Stimulated activated CD8-positive, alpha-beta memory T cell treated with anti-CD3 and anti-CD28 coated beads, Interleukin-2, amount 100 ng/mL, for 48 hours (primary cell): ENCODE data around the gene ANO6.

ENCODE experiments used
- DNase-seq, 2 donors: peaks; one replicate each; pipeline ENCODE4 v3.0.0-alpha.2; 2020; ENCODE audit warnings: low read depth in 2 of 2

Gene ANO6

GRCh38 chr12:45398552-45398951 lies 182.7 kb downstream of the ANO6 start:
- DNase-seq: no peak

- no peak for DNase-seq
Measured at GRCh38 chr12:45400991-45401390, 185.1 kb downstream of the ANO6 start.

- DNase-seq: no peak
Measured at GRCh38 chr12:45402288-45402687, 186.4 kb downstream of the ANO6 start.

GRCh38 chr12:45406988-45407850 lies 191.3 kb downstream of the ANO6 start:
- no peak for DNase-seq

GRCh38 chr12:45407981-45408728 lies 192.3 kb downstream of the ANO6 start:
- DNase-seq: no peak

- DNase-seq: no peak
Measured at GRCh38 chr12:45408729-45409114, 192.8 kb downstream of the ANO6 start.

GRCh38 chr12:45409966-45410365 lies 194.1 kb downstream of the ANO6 start:
- DNase-seq: no peak

- no peak for DNase-seq
Measured at GRCh38 chr12:45411626-45412025, 195.7 kb downstream of the ANO6 start.

GRCh38 chr12:45415393-45415817 lies 199.5 kb downstream of the ANO6 start:
- DNase-seq: peak in 1 of 2 donors; percentile 9

GRCh38 chr12:45416126-45416525 lies 200.2 kb downstream of the ANO6 start:
- no peak for DNase-seq

GRCh38 chr12:45418520-45418919 lies 202.6 kb downstream of the ANO6 start:
- no peak for DNase-seq

- no peak for DNase-seq
Measured at GRCh38 chr12:45419317-45419814, 203.5 kb downstream of the ANO6 start.

- no peak for DNase-seq
Measured at GRCh38 chr12:45421736-45422135, 205.8 kb downstream of the ANO6 start.

- DNase-seq: no peak
Measured at GRCh38 chr12:45423931-45424330, 208.0 kb downstream of the ANO6 start.

GRCh38 chr12:45425426-45425825 lies 209.5 kb downstream of the ANO6 start:
- DNase-seq: no peak

- no peak for DNase-seq
Measured at GRCh38 chr12:45426294-45426693, 210.4 kb downstream of the ANO6 start.

- no peak for DNase-seq
Measured at GRCh38 chr12:45427042-45427441, 211.1 kb downstream of the ANO6 start.

GRCh38 chr12:45429831-45430230 lies 213.9 kb downstream of the ANO6 start:
- DNase-seq: no peak

GRCh38 chr12:45431126-45431525 lies 215.2 kb downstream of the ANO6 start:
- no peak for DNase-seq

- no peak for DNase-seq
Measured at GRCh38 chr12:45432710-45433109, 216.8 kb downstream of the ANO6 start.

- no peak for DNase-seq
Measured at GRCh38 chr12:45433441-45433868, 217.6 kb downstream of the ANO6 start.

GRCh38 chr12:45434094-45434493 lies 218.2 kb downstream of the ANO6 start:
- no peak for DNase-seq
